Measurements from ENCODE around the gene RNU6-1. TPM values are rescaled to one million over a fixed set of nuclear protein-coding genes. Genes with fewer than 3 reads are reported as not detected.

The RNU6-1 gene
- total RNA-seq, 2 donors from 2014 or later = not detected

DNA sequence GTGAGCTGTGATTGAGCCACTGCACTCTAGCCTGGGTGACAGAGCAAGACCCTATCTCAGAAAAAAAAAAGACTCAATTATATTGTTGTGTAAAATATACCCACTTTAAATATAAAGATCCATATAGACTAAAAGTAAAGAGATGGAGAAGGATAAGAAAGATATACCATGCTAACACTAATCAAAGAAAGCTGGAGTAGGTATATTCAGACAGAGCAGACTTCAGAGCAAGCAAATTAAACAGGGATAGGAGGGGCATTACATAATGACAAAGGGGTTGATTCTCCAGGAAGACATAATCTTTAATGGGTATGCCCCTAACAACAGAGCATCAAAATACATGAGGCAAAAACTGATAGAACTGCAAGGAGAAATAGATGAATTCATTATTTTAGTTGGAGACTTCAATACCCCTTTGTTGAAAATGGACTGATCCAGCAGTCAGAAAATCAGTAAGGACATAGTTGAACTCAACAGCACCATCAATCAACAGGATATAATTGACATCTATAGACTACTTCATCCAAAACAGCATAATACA lies 31.1 kb upstream of the RNU6-1 start:
- H3K4me1 Mint-ChIP-seq = no peaks in the 10 kb centered on the region
- H3K9me3 ChIP-seq (ENCODE audit: control insufficient read depth, low read length, poor library complexity, severe bottlenecking) = peaks cover 7% of the 10 kb centered on the region
- no peaks in the 10 kb centered on the region for H3K36me3 Mint-ChIP-seq (ENCODE audit: low read depth)
- ATAC-seq (no peak), DNase-seq (no peak)
- H3K4me3 Mint-ChIP-seq = no peak overlapping the region
- peaks cover 15% of the 10 kb centered on the region for H3K27me3 Mint-ChIP-seq
- H3K27ac Mint-ChIP-seq = no peak overlapping the region

DNA sequence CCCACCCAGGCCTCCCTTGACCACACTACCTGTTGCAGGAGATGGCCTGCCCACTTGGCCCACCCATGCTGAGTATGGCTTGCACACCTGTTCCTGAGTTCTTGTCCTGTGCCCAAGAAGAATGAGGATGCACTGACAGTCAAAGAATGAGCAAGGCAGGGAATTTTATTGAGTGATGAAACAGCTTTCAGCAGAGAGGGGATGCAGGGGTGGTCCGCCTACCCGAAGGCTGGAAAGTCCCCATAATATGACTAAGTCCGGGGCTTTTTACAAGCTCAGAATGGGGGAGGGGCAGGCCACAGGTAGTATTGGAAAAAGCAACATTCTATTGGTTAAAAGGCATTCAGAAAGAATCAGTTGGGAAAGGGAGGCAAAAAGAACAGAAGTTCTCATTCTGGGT lies 29.9 kb upstream of the RNU6-1 start:
- DNase-seq (no peak), ATAC-seq (no peak)
- H3K9me3 ChIP-seq (ENCODE audit: control insufficient read depth, low read length, poor library complexity, severe bottlenecking) = peaks cover 7% of the 10 kb centered on the region
- peaks cover 24% of the 10 kb centered on the region for H3K27me3 Mint-ChIP-seq
- H3K4me1 Mint-ChIP-seq = no peaks in the 10 kb centered on the region
- no peaks in the 10 kb centered on the region for H3K36me3 Mint-ChIP-seq (ENCODE audit: low read depth)
- no peak overlapping the region for H3K4me3 Mint-ChIP-seq
- no peak overlapping the region for H3K27ac Mint-ChIP-seq

GRCh38 chr15:67865766-67866165 lies 25.9 kb upstream of the RNU6-1 start:
- H3K4me3 Mint-ChIP-seq = no peak overlapping the region
- H3K4me1 Mint-ChIP-seq = peaks cover 5% of the 10 kb centered on the region
- H3K27ac Mint-ChIP-seq = no peak overlapping the region
- H3K9me3 ChIP-seq (ENCODE audit: control insufficient read depth, low read length, poor library complexity, severe bottlenecking) = no peaks in the 10 kb centered on the region
- ATAC-seq (no peak), DNase-seq (no peak)
- H3K36me3 Mint-ChIP-seq (ENCODE audit: low read depth) = no peaks in the 10 kb centered on the region
- H3K27me3 Mint-ChIP-seq = peaks cover 44% of the 10 kb centered on the region

GRCh38 chr15:67865331-67865730 lies 25.5 kb upstream of the RNU6-1 start:
- Mint-ChIP-seq H3K27ac (no peak overlapping the region), H3K36me3 (ENCODE audit: low read depth) (no peaks in the 10 kb centered on the region), H3K27me3 (peaks cover 44% of the 10 kb centered on the region), H3K4me1 (peaks cover 5% of the 10 kb centered on the region), H3K4me3 (no peak overlapping the region)
- DNase-seq (no peak), ATAC-seq (no peak)
- no peaks in the 10 kb centered on the region for H3K9me3 ChIP-seq (ENCODE audit: control insufficient read depth, low read length, poor library complexity, severe bottlenecking)

DNA sequence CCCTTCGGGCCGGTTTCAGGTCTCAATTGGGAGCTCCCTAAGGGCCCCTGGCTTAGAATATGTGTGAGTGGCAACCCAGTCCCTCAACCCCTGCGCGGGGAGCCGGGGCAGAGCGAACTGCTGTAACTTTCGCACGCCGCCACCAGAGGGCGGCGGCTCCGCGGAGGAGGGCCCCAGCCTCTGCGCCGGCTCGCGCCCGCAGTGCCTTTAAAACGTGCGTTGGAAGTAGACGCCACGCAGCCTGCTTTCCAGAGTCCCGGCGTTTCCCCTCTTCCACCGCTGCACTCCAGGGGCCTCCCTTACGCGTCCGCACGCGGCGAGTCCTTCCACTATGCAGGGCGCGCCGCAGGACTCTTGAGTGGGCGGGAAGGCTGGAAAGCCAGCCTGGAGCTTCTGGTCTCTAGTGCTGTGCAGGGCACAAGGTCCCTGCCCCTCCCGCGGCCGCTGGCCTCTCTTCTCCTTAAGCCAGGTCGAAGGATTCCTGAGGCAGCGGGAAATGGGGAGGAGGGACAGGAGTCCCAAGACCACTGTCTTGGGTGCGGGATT lies 23.7 kb upstream of the RNU6-1 start:
- ATAC-seq = peak; percentile 99
- peaks cover 3% of the 10 kb centered on the region for H3K9me3 ChIP-seq (ENCODE audit: control insufficient read depth, low read length, poor library complexity, severe bottlenecking)
- Mint-ChIP-seq H3K4me1 (peaks cover 5% of the 10 kb centered on the region), H3K27me3 (peaks cover 36% of the 10 kb centered on the region), H3K36me3 (ENCODE audit: low read depth) (no peaks in the 10 kb centered on the region), H3K27ac (peak overlapping the region; percentile 70), H3K4me3 (peak overlapping the region; percentile 28)
- DNase-seq = peak; percentile 49 to 68 (median 52)

- DNase-seq = no peak
- peak; percentile 7 for ATAC-seq
- peak overlapping the region; percentile 70 for H3K27ac Mint-ChIP-seq
- H3K9me3 ChIP-seq (ENCODE audit: control insufficient read depth, low read length, poor library complexity, severe bottlenecking) = peaks cover 3% of the 10 kb centered on the region
- peak overlapping the region; percentile 28 for H3K4me3 Mint-ChIP-seq
- H3K4me1 Mint-ChIP-seq = peaks cover 5% of the 10 kb centered on the region
- H3K27me3 Mint-ChIP-seq = peaks cover 36% of the 10 kb centered on the region
- H3K36me3 Mint-ChIP-seq (ENCODE audit: low read depth) = no peaks in the 10 kb centered on the region
These were observed 23.1 kb upstream of the RNU6-1 start for GRCh38 chr15:67862750-67863441.

DNA sequence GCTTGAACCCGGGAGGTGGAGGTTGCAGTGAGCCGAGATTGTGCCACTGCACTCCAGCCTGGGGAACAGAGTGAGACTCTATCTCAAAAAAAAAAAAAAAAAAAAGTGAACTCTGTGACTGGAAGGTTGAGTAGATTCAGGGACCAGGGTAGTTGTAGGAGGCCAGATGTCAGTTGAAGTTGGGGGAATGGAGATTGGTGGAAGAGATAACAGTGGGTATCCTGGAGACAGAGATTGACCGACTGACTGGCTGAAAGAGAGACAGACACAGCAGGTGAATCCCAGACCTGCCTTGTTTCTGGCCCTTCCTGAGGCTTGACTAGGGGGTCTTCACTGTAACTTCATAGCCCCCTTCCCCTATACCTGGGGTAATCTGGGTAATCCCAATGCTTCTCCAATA lies 22.1 kb upstream of the RNU6-1 start:
- H3K36me3 Mint-ChIP-seq (ENCODE audit: low read depth) = no peaks in the 10 kb centered on the region
- peak overlapping the region; percentile 15 for H3K4me3 Mint-ChIP-seq
- no peak overlapping the region for H3K27ac Mint-ChIP-seq
- H3K27me3 Mint-ChIP-seq = peaks cover 36% of the 10 kb centered on the region
- DNase-seq (no peak), ATAC-seq (no peak)
- H3K4me1 Mint-ChIP-seq = peaks cover 5% of the 10 kb centered on the region
- H3K9me3 ChIP-seq (ENCODE audit: control insufficient read depth, low read length, poor library complexity, severe bottlenecking) = peaks cover 3% of the 10 kb centered on the region

DNA sequence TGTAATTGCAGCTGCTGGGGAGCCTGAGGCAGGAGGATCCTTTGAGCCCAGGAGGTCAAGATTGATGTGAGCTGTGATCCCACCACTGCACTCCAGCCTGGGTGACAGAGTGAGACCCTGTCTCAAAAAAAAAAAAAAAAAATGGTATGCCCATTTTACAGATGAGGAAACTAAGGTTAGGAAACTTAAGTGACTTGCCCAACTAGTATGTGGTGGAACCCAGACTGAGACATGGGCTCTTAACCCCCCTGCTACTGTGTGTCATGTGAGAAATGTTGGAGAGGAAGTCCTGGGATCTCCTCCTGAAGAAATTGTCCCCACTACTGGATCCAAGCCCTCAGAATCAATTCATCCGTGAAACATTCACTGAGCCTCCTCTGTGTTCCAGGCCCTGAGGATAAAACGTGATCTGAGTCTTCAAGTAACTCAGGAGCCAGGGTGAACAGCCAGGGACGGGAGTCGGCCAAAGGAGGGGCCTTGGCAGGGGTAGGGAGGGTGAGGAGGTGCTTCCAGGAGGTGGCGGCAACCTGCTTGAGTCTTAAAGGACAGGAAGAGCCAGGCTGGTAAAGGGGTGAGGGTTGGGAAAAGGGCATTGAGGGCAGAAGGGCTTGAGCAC lies 19.6 kb upstream of the RNU6-1 start:
- no peak overlapping the region for H3K27ac Mint-ChIP-seq
- H3K9me3 ChIP-seq (ENCODE audit: control insufficient read depth, low read length, poor library complexity, severe bottlenecking) = peaks cover 3% of the 10 kb centered on the region
- no peaks in the 10 kb centered on the region for H3K36me3 Mint-ChIP-seq (ENCODE audit: low read depth)
- no peak overlapping the region for H3K4me3 Mint-ChIP-seq
- H3K27me3 Mint-ChIP-seq = peaks cover 17% of the 10 kb centered on the region
- no peak for DNase-seq
- no peak for ATAC-seq
- peaks cover 5% of the 10 kb centered on the region for H3K4me1 Mint-ChIP-seq

DNA sequence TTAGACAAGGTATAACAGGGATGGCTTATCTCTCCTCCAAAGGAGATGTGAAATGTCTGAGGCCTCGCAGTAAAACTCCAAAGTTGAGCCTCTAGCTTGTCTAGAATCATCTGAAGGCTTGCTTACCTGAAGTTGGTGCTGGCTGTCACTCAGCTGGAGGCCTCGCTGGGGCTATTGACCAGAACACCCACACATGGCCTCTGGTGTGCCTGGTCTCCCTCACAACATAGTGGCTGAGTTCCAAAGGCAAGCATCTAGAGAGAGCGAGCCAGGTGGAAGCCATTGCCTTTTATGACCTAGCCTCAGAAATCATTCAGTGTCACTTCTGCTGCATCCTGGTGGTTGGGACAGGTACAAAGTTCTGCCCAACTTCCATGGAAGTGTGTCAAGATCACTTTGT lies 17.4 kb upstream of the RNU6-1 start:
- H3K27ac Mint-ChIP-seq = no peak overlapping the region
- no peak for DNase-seq
- H3K4me3 Mint-ChIP-seq = no peak overlapping the region
- no peak for ATAC-seq
- no peaks in the 10 kb centered on the region for H3K4me1 Mint-ChIP-seq
- peaks cover 20% of the 10 kb centered on the region for H3K27me3 Mint-ChIP-seq
- peaks cover 3% of the 10 kb centered on the region for H3K9me3 ChIP-seq (ENCODE audit: control insufficient read depth, low read length, poor library complexity, severe bottlenecking)
- no peaks in the 10 kb centered on the region for H3K36me3 Mint-ChIP-seq (ENCODE audit: low read depth)

DNA sequence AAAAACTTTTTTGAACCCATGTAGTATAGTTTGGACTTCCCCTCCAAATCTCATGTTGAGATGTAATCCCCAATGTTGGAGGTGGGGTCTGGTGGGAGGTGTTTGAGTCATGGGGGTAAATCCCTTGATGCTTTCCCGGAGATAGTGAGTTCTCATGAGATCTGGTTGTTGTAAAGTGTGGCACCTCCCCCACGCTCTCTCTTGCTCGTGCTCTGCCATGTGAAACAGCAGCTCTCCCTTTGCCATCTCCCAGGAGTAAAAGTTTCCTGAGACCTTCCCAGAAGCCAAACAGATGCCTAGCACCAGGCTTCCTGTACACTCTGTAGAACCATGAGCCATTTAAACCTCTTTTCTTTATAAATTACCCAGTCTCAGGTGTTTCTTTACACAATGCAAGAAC lies 16.0 kb upstream of the RNU6-1 start:
- Mint-ChIP-seq H3K27ac (no peak overlapping the region), H3K4me1 (no peaks in the 10 kb centered on the region), H3K4me3 (no peak overlapping the region), H3K27me3 (peaks cover 16% of the 10 kb centered on the region), H3K36me3 (ENCODE audit: low read depth) (no peaks in the 10 kb centered on the region)
- ATAC-seq (no peak), DNase-seq (no peak)
- H3K9me3 ChIP-seq (ENCODE audit: control insufficient read depth, low read length, poor library complexity, severe bottlenecking) = peaks cover 3% of the 10 kb centered on the region

DNA sequence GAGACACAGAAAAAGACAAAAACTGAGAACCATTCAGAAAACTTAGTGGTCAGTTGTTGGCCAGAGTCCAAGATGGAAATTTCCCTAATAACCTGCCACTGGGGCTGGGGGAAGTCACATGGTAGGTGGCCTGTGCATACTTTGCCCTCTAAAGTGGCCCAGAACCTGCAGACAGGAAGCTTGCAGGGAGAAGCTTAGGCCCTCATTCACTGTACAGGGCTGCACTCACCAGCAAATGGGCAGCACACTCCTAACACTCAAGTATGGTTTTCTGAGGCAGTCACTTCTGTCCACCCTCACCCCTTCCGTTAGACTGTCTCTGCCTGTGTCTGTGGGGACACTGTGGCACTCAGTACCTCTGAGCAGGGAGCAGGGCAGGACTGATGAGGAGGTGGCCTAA lies 14.5 kb upstream of the RNU6-1 start:
- ATAC-seq (no peak), DNase-seq (no peak)
- Mint-ChIP-seq H3K27me3 (peaks cover 27% of the 10 kb centered on the region), H3K36me3 (ENCODE audit: low read depth) (no peaks in the 10 kb centered on the region), H3K27ac (no peak overlapping the region), H3K4me1 (no peaks in the 10 kb centered on the region), H3K4me3 (no peak overlapping the region)
- H3K9me3 ChIP-seq (ENCODE audit: control insufficient read depth, low read length, poor library complexity, severe bottlenecking) = no peaks in the 10 kb centered on the region

GRCh38 chr15:67853454-67853853 lies 13.6 kb upstream of the RNU6-1 start:
- no peaks in the 10 kb centered on the region for H3K9me3 ChIP-seq (ENCODE audit: control insufficient read depth, low read length, poor library complexity, severe bottlenecking)
- DNase-seq = no peak
- Mint-ChIP-seq H3K27me3 (peaks cover 30% of the 10 kb centered on the region), H3K4me3 (no peak overlapping the region), H3K36me3 (ENCODE audit: low read depth) (no peaks in the 10 kb centered on the region), H3K27ac (no peak overlapping the region), H3K4me1 (no peaks in the 10 kb centered on the region)
- no peak for ATAC-seq

DNA sequence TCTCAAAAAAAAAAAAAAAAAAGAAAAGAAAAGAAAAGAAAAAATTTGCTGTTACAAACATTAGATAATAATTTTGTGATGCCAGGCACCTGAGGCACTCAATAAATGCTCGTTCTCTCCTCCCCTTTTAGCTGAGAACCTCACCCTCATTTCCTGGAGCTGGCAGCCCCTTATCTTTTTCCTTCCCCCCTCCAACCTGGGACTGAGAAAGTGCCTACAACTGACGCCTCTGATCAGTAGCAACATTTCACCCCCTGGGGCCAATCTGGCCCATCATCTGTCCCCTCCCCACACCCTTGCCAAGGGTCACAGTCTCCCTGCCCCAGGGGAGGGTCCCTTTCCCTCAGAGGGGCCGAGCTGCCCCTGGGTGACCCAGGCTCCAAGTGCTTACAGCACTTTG lies 12.6 kb upstream of the RNU6-1 start:
- Mint-ChIP-seq H3K4me1 (no peaks in the 10 kb centered on the region), H3K27me3 (peaks cover 40% of the 10 kb centered on the region), H3K36me3 (ENCODE audit: low read depth) (no peaks in the 10 kb centered on the region), H3K4me3 (no peak overlapping the region), H3K27ac (no peak overlapping the region)
- H3K9me3 ChIP-seq (ENCODE audit: control insufficient read depth, low read length, poor library complexity, severe bottlenecking) = no peaks in the 10 kb centered on the region
- DNase-seq (no peak), ATAC-seq (no peak)
